ENCODE measurements around the gene TRPV2. TPM values are rescaled to one million over a fixed set of nuclear protein-coding genes. Genes with fewer than 3 reads are reported as not detected.

TRPV2 gene
- total and polyA plus RNA-seq, 9 of the 15 experiments (the other 6 are each of a cell fraction or from before 2014, with no cell fraction given), result 10.0 to 97.5 (median 30.3) TPM

GRCh38 chr17:16447676-16448075 lies 32.3 kb downstream of the TRPV2 start:
- peaks cover 9% of the 10 kb centered on the region for H3K9me1 ChIP-seq (ENCODE audit: control insufficient read depth, insufficient read depth, low read length)
- TF ChIP-seq SP1 (CRISPR knock-in tag; IDR thresholded peaks at IDR 0.05) (no peak), POLR2G (IDR thresholded peaks at IDR 0.05; ENCODE audit: low read depth, low read length) (peak; percentile 68)
- BruUV-seq (replicated peaks), result no TSS peak
- FAIRE-seq, result no peak
- H3K27me3 ChIP-seq (ENCODE audit: control insufficient read depth in 2 of 2, insufficient read depth in 2 of 2, low read length in 2 of 2), result no peaks in the 10 kb centered on the region
- no peak overlapping the region for H2AFZ ChIP-seq (ENCODE audit: low read depth, low read length)
- in situ Hi-C loops (cut with MboI) (no loop called here), intact Hi-C loops (cut with micrococcal nuclease) (no loop called here)
- no peaks in the 10 kb centered on the region for H3K9me3 ChIP-seq (replicated peaks; ENCODE audit: control insufficient read depth, insufficient read depth, low read depth, low read length)
- ChIA-PET CTCF (ENCODE audit: low intra/inter-chr PET ratio) (no interaction called here), POLR2A (interaction anchor here (1.3 to 1.5 kb wide), 2 partner anchors 9 to 73 kb away, joined by 4 read pairs; no protein-coding TSS in a partner anchor)
- H4K20me1 ChIP-seq (replicated peaks; ENCODE audit: control insufficient read depth, insufficient read depth, low read length), result peaks cover 55% of the 10 kb centered on the region
- H3K79me2 ChIP-seq (ENCODE audit: control insufficient read depth, insufficient read depth, low read length), result peaks cover 27% of the 10 kb centered on the region
- H3K9ac ChIP-seq (ENCODE audit: insufficient read depth in 1 of 2, low read depth in 2 of 2, low read length in 2 of 2), result peak overlapping the region in 1 of 2 experiments; percentile 20; a peak in 1 of 4 replicates
- DNase-seq (ENCODE audit: extremely low read depth in 1 of 4, low spot score in 3 of 4), result no peak
- WGBS (ENCODE audit: insufficient coverage, low coverage, missing lambda C conversion rate), result 85% methylated on average over 8 of the region's 8 CpGs
- H3K36me3 ChIP-seq (ENCODE audit: control insufficient read depth, insufficient read depth, low read length), result peaks cover 66% of the 10 kb centered on the region
- no peak for ATAC-seq
- no peak overlapping the region for H3K27ac ChIP-seq (ENCODE audit: extremely low read depth, low read depth, low read length)
- H3K4me2 ChIP-seq (ENCODE audit: insufficient read depth, low read length), result no peak overlapping the region
- peaks cover 7 to 21% of the 10 kb centered on the region in 2 experiments; a peak in 4 of 5 replicates for H3K4me1 ChIP-seq (replicated peaks in 1 of 2; ENCODE audit: control insufficient read depth in 2 of 2, insufficient read depth in 2 of 2, low read length in 2 of 2)
- no peak overlapping the region for H3K4me3 ChIP-seq

- ATAC-seq (no peak), FAIRE-seq (no peak), DNase-seq (ENCODE audit: extremely low read depth in 1 of 4, low spot score in 3 of 4) (no peak)
- CTCF ChIA-PET (ENCODE audit: low intra/inter-chr PET ratio), result no interaction called here
- H3K27me3 ChIP-seq (ENCODE audit: control insufficient read depth in 2 of 2, insufficient read depth in 2 of 2, low read length in 2 of 2), result no peaks in the 10 kb centered on the region
- no peak overlapping the region for H2AFZ ChIP-seq (ENCODE audit: low read depth, low read length)
- H3K79me2 ChIP-seq (ENCODE audit: control insufficient read depth, insufficient read depth, low read length), result peaks cover 19% of the 10 kb centered on the region
- peaks cover 4% of the 10 kb centered on the region for H3K9me1 ChIP-seq (ENCODE audit: control insufficient read depth, insufficient read depth, low read length)
- POLR2A ChIA-PET, result interaction anchor here (0.6 to 1.3 kb wide), 2 partner anchors 9 to 10 kb away, joined by 4 read pairs; no protein-coding TSS in a partner anchor
- peaks cover 48% of the 10 kb centered on the region for H4K20me1 ChIP-seq (replicated peaks; ENCODE audit: control insufficient read depth, insufficient read depth, low read length)
- TSS peak; percentile 4 for BruUV-seq (replicated peaks)
- H3K4me3 ChIP-seq, result no peak overlapping the region
- no peak overlapping the region for H3K9ac ChIP-seq (ENCODE audit: insufficient read depth in 1 of 2, low read depth in 2 of 2, low read length in 2 of 2)
- peaks cover 0 to 23% of the 10 kb centered on the region in 2 experiments; a peak in 4 of 5 replicates for H3K4me1 ChIP-seq (replicated peaks in 1 of 2; ENCODE audit: control insufficient read depth in 2 of 2, insufficient read depth in 2 of 2, low read length in 2 of 2)
- intact Hi-C loops (cut with micrococcal nuclease) (no loop called here), in situ Hi-C loops (cut with MboI) (no loop called here)
- H3K4me2 ChIP-seq (ENCODE audit: insufficient read depth, low read length), result no peak overlapping the region
- 73% methylated on average over 6 of the region's 6 CpGs for WGBS (ENCODE audit: insufficient coverage, low coverage, missing lambda C conversion rate)
- peaks cover 59% of the 10 kb centered on the region; the same call in 2 of the 3 replicates for H3K36me3 ChIP-seq (ENCODE audit: control insufficient read depth, insufficient read depth, low read length)
- H3K27ac ChIP-seq (ENCODE audit: extremely low read depth, low read depth, low read length), result 0 out of 3 replicates have a peak overlapping the region, but pooled peaks have one; percentile 41
- H3K9me3 ChIP-seq (replicated peaks; ENCODE audit: control insufficient read depth, insufficient read depth, low read depth, low read length), result no peaks in the 10 kb centered on the region
- no peak for TF ChIP-seq CBFA2T3 (IDR thresholded peaks at IDR 0.05)
- TF ChIP-seq MLLT1 (IDR thresholded peaks at IDR 0.05), result no peak
- no peak for TF ChIP-seq GATAD2A (IDR thresholded peaks at IDR 0.05)
- TF ChIP-seq HSF4 (CRISPR knock-in tag; IDR thresholded peaks at IDR 0.05; ENCODE audit: borderline replicate concordance), result no peak
- TF ChIP-seq ZC3H4 (CRISPR knock-in tag; IDR thresholded peaks at IDR 0.05; ENCODE audit: borderline replicate concordance), result no peak
- TF ChIP-seq MAZ (CRISPR knock-in tag; conservative IDR thresholded peaks at IDR 0.05 in 1 of 2, IDR thresholded peaks at IDR 0.05 in 1 of 2), result no peak
- no peak for TF ChIP-seq SRSF3 (IDR thresholded peaks at IDR 0.05; ENCODE audit: insufficient read depth, low read length)
- no peak for TF ChIP-seq SIRT6 (IDR thresholded peaks at IDR 0.05; ENCODE audit: low read depth, low read length)
- TF ChIP-seq ZNF41 (CRISPR knock-in tag; conservative IDR thresholded peaks at IDR 0.05), result no peak
- TF ChIP-seq, protein P1, sequence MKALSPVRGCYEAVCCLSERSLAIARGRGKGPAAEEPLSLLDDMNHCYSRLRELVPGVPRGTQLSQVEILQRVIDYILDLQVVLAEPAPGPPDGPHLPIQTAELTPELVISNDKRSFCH (CRISPR knock-in tag; IDR thresholded peaks at IDR 0.05), result no peak
- TF ChIP-seq, protein P1 (tag; IDR thresholded peaks at IDR 0.05), result no peak
Measured at GRCh38 chr17:16448490-16448889, 33.1 kb downstream of the TRPV2 start.
